Thyroid gland (tissue), 4 donors: ENCODE data around the gene SHOC2. TPM values are rescaled to one million over a fixed set of nuclear protein-coding genes. Genes with fewer than 3 reads are reported as not detected.
"Not testable (repeated sequence)": the region's sequence is repeated elsewhere in the genome, so short reads cannot be mapped to it uniquely, and the experiment has no call there.

Experiments used
- DNase-seq, 2 donors: peaks; one replicate each; pipeline ENCODE4 v3.0.0-alpha.2; 2019
- H3K27ac ChIP-seq, 3 donors: fragments of 200-600 bp; sonication (generic); 1 replicate in 2 of 3; 2 replicates in 1 of 3; pipeline ENCODE4 v1.5.1; 2016 to 2019; ENCODE audit warnings: mild to moderate bottlenecking in 1 of 3, moderate library complexity in 1 of 3
- H3K27me3 ChIP-seq: fragments of 200-600 bp; sonication (generic); one replicate; pipeline ENCODE4 v1.5.1; 2019
- H3K36me3 ChIP-seq, 2 donors: fragments of 200-600 bp; sonication (generic); one replicate each; pipeline ENCODE4 v1.5.1; 2016 to 2019
- H3K4me1 ChIP-seq, 2 donors: fragments of 200-600 bp; sonication (generic); one replicate each; pipeline ENCODE4 v1.5.1; 2017 to 2019
- H3K4me3 ChIP-seq, 3 donors: fragments of 200-600 bp; sonication (generic); replicated peaks in 1 of 3; 1 replicate in 2 of 3; 2 replicates in 1 of 3; pipeline ENCODE4 v1.5.1; 2016; ENCODE audit warnings: mild to moderate bottlenecking in 1 of 3
- H3K9me3 ChIP-seq: fragments of 200-600 bp; sonication (generic); one replicate; pipeline ENCODE4 v1.5.1; 2017
- CTCF ChIP-seq, 6 experiments: fragments of 200-600 bp in 3 of 6; fragments of 450-650 bp in 3 of 6; sonication (generic) in 3 of 6; IDR thresholded peaks; one replicate each; pipeline ENCODE4 v1.5.1; 2016 to 2019; ENCODE audit warnings: antibody characterized with exemption in 6 of 6, mild to moderate bottlenecking in 2 of 6, inconsistent platforms in 1 of 6, moderate library complexity in 1 of 6
- POLR2A ChIP-seq, 2 donors: fragments of 450-650 bp; IDR thresholded peaks; one replicate each; pipeline ENCODE4 v1.6.1; 2017; ENCODE audit warnings: antibody characterized with exemption in 2 of 2, mild to moderate bottlenecking in 2 of 2, moderate library complexity in 1 of 2
- WGBS, 2 donors: methylation state at CpG; one replicate each; pipeline ENCODE4 v1.1.5; 2017; 5-methylcytosine and 5-hydroxymethylcytosine counted together
- intact Hi-C: fragments of 100-400 bp; cut with DNase I; formaldehyde crosslinking; loops from one replicate; pipeline ENCODE4 v1.15.1; 2023
- total RNA-seq, 4 donors: library from RNA; depleted of rRNA; stranded (reverse); fragments of >200 nt; gene quantifications; one replicate each; pipeline ENCODE4 v1.2.3, GENCODE V29; 2016

Gene SHOC2
- total RNA-seq, 4 donors from 2014 or later: 62.2 to 96.2 (median 71.1) TPM

- no peak for TF ChIP-seq POLR2A (IDR thresholded peaks at IDR 0.05)
- no peak for TF ChIP-seq CTCF (IDR thresholded peaks at IDR 0.05)
- H3K4me1 ChIP-seq: peaks cover 40 to 51% of the 10 kb centered on the region in 2 donors
- no peaks in the 10 kb centered on the region for H3K36me3 ChIP-seq
- no peaks in the 10 kb centered on the region for H3K9me3 ChIP-seq
- H3K4me3 ChIP-seq: no peak overlapping the region
- no peak for DNase-seq
- intact Hi-C loops: no loop called here
- WGBS, 2 donors: 84 to 86% methylated on average over 2 of the region's 2 CpGs
- peak overlapping the region; percentile 81 to 98 (median 98) for H3K27ac ChIP-seq
- no peaks in the 10 kb centered on the region for H3K27me3 ChIP-seq
Measured at GRCh38 chr10:110914431-110914830, 5.0 kb upstream of the SHOC2 start.

GRCh38 chr10:110915035-110915434 lies 4.4 kb upstream of the SHOC2 start:
- Histone ChIP-seq H3K4me3 (no peak overlapping the region), H3K27me3 (no peaks in the 10 kb centered on the region), H3K36me3 (no peaks in the 10 kb centered on the region), H3K27ac (peak overlapping the region; percentile 81 to 98 (median 98)), H3K4me1 (peaks cover 40 to 51% of the 10 kb centered on the region in 2 donors), H3K9me3 (no peaks in the 10 kb centered on the region)
- peak; percentile 80 to 84 for DNase-seq
- intact Hi-C loops: no loop called here
- 29 to 46% methylated on average over 6 of the region's 6 CpGs for whole genome bisulfite sequencing, 2 donors
- TF ChIP-seq CTCF (IDR thresholded peaks at IDR 0.05) (no peak), POLR2A (IDR thresholded peaks at IDR 0.05) (no peak)

GRCh38 chr10:110915600-110915999 lies 3.8 kb upstream of the SHOC2 start:
- WGBS, 2 donors: 71 to 74% methylated on average over 4 of the region's 4 CpGs
- intact Hi-C loops: not testable (repeated sequence)
- peak overlapping the region; percentile 81 to 98 (median 98) for H3K27ac ChIP-seq

GRCh38 chr10:110916554-110917346 lies 2.7 kb upstream of the SHOC2 start:
- peak; percentile 30 to 49 for DNase-seq
- Histone ChIP-seq H3K27ac (peak overlapping the region; percentile 81 to 99 (median 98)), H3K27me3 (no peaks in the 10 kb centered on the region), H3K4me3 (no peak overlapping the region), H3K36me3 (no peaks in the 10 kb centered on the region), H3K4me1 (peaks cover 40 to 60% of the 10 kb centered on the region in 2 donors), H3K9me3 (no peaks in the 10 kb centered on the region)
- no peak for TF ChIP-seq POLR2A (IDR thresholded peaks at IDR 0.05)
- no peak for TF ChIP-seq CTCF (IDR thresholded peaks at IDR 0.05)
- 84 to 85% methylated on average over 3 of the region's 3 CpGs for WGBS, 2 donors
- intact Hi-C loops: no loop called here

More at GRCh38 chr10:110915600-110915999, 3.8 kb upstream of the SHOC2 start:
- not testable (repeated sequence) for H3K27me3 ChIP-seq, H3K4me3 ChIP-seq, H3K36me3 ChIP-seq, H3K9me3 ChIP-seq
- peak; percentile 63 to 75 for DNase-seq
- H3K4me1 ChIP-seq: peaks cover 40 to 51% of the 10 kb centered on the region in 2 donors

GRCh38 chr10:110918269-110918642 lies 1.1 kb upstream of the SHOC2 start:
- H3K9me3 ChIP-seq: no peaks in the 10 kb centered on the region
- DNase-seq: peak; percentile 98 to 99
- no peaks in the 10 kb centered on the region for H3K36me3 ChIP-seq
- no peaks in the 10 kb centered on the region for H3K27me3 ChIP-seq
- peaks cover 45 to 55% of the 10 kb centered on the region in 2 donors for H3K4me1 ChIP-seq
- intact Hi-C loops: no loop called here
- peak overlapping the region; percentile 98 to 99 (median 99) for H3K27ac ChIP-seq
- WGBS, 2 donors: 0 to 1% methylated on average over 13 to 15 of the region's 15 CpGs
- peak in 1 of 2 donors; percentile 86 for TF ChIP-seq POLR2A (IDR thresholded peaks at IDR 0.05)
- TF ChIP-seq CTCF (IDR thresholded peaks at IDR 0.05): peak in 1 of 6 experiments; percentile 9
- peak overlapping the region in 2 of 3 donors; percentile 22 to 52 for H3K4me3 ChIP-seq
